HL-60 (cell line): ENCODE results near the gene R3HDM2.

ENCODE experiments used
- DNase-seq, 2 experiments: peaks; one replicate each; pipeline ENCODE4 v3.0.0-alpha.2; 2010 to 2020; ENCODE audit warnings: low read depth in 1 of 2, low spot score in 1 of 2
- H3K27ac ChIP-seq: fragments of 250-450 bp; sonication (Bioruptor Pico); replicated peaks from 2 replicates; pipeline ENCODE4 v1.5.1; 2020; ENCODE audit warnings: mild to moderate bottlenecking, moderate library complexity
- H3K27me3 ChIP-seq: fragments of 250-450 bp; sonication (Bioruptor Pico); 2 replicates; pipeline ENCODE4 v1.5.1; 2021; ENCODE audit warnings: mild to moderate bottlenecking, moderate library complexity; ENCODE audit not compliant: insufficient read depth, poor library complexity, severe bottlenecking
- H3K4me3 ChIP-seq: replicated peaks from 2 replicates; pipeline ENCODE4 v1.5.1; 2011; ENCODE audit warnings: mild to moderate bottlenecking, control low read depth, low read length; ENCODE audit not compliant: insufficient read depth
- GABPA ChIP-seq: IDR thresholded peaks from 2 replicates; pipeline ENCODE4 v1.6.1; 2012; ENCODE audit warnings: low read depth
- POLR2AphosphoS5 ChIP-seq: IDR thresholded peaks from 2 replicates; pipeline ENCODE4 v1.6.1; 2012; ENCODE audit warnings: low read depth
- REST ChIP-seq: IDR thresholded peaks from 2 replicates; pipeline ENCODE4 v1.6.1; 2012; ENCODE audit warnings: low read depth; ENCODE audit not compliant: insufficient replicate concordance
- SPI1 ChIP-seq: IDR thresholded peaks from 2 replicates; pipeline ENCODE4 v1.6.1; 2012; ENCODE audit warnings: low read depth, mild to moderate bottlenecking, borderline replicate concordance
- TF ChIP-seq, protein P1 (sequence below): IDR thresholded peaks from one replicate; pipeline ENCODE4 v1.5.1; 2011; ENCODE audit warnings: low read length, control low read depth, inconsistent platforms; ENCODE audit not compliant: insufficient read depth

The R3HDM2 gene

DNA sequence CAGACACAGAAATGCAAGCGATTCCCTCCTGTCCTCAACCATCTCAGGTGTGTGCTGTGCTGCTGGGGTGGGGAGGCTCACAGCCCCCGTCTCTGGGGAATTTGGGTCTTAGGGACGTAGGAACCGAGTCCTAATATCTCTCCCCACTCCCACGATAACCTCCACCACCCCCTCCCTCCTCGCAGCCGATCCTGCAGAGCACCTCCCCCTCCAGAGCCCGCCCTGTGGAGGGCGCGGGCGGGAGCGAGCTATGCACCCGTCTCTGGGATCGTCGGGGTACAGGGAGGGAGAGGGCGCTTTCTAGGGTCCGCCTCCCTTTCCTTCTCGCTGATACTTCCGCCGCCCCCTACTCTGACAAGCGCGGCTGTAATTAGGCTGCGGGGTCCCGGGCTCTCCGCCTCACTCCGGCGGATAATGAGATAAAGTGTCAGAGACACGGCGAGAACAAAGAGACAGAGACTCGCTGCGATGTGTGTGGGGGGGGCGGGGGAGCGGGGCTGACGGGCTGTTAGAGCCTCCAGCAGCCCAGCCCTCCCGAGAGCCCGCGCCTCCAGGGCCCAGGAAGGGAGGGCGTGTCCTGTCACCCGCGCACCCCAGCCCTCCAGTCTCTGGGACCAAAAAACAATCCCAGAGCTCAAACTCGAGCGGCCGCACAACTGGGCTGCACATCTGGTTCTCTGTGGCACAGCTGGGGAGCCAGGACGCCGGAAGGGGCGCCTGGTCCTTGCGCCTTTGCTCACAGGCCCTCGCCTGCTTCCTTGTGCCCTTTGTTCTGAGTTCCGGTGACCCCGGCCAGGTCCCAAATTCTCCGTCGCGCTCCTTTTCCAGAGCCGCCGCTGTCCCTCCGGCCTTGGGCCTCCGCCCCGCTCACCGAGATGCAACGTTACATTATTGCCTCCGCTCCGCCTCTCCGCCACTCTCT is 192.7 kb downstream of the R3HDM2 start:
- no peak for DNase-seq
- Histone ChIP-seq H3K4me3 (no peak overlapping the region), H3K27me3 (peaks cover 23% of the 10 kb centered on the region), H3K27ac (no peak overlapping the region)
- TF ChIP-seq GABPA (no peak), SPI1 (no peak), POLR2AphosphoS5 (no peak), REST (no peak)
- TF ChIP-seq, protein P1, sequence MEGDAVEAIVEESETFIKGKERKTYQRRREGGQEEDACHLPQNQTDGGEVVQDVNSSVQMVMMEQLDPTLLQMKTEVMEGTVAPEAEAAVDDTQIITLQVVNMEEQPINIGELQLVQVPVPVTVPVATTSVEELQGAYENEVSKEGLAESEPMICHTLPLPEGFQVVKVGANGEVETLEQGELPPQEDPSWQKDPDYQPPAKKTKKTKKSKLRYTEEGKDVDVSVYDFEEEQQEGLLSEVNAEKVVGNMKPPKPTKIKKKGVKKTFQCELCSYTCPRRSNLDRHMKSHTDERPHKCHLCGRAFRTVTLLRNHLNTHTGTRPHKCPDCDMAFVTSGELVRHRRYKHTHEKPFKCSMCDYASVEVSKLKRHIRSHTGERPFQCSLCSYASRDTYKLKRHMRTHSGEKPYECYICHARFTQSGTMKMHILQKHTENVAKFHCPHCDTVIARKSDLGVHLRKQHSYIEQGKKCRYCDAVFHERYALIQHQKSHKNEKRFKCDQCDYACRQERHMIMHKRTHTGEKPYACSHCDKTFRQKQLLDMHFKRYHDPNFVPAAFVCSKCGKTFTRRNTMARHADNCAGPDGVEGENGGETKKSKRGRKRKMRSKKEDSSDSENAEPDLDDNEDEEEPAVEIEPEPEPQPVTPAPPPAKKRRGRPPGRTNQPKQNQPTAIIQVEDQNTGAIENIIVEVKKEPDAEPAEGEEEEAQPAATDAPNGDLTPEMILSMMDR, result no peak

DNA sequence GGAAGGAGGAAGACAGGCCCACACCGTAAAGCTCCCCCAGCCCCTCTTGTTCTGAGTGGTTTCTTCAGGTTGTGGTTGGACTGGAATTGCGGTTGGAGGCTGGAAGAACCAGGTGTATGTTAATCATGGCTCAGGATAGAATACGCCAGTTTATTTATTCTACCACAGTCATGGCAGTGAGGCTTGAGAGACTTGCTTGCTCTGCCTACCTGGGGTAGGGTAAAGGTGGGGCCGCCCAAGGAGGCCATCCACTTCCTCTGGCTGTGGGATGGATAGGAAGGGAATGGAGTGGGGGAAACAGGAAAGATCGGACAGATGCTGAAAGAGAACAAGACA is 193.3 kb downstream of the R3HDM2 start:
- no peak for DNase-seq
- Histone ChIP-seq H3K4me3 (no peak overlapping the region), H3K27me3 (peaks cover 20% of the 10 kb centered on the region), H3K27ac (no peak overlapping the region)
- TF ChIP-seq SPI1 (no peak), GABPA (no peak), REST (no peak), POLR2AphosphoS5 (no peak)
- TF ChIP-seq, protein P1, result no peak

DNA sequence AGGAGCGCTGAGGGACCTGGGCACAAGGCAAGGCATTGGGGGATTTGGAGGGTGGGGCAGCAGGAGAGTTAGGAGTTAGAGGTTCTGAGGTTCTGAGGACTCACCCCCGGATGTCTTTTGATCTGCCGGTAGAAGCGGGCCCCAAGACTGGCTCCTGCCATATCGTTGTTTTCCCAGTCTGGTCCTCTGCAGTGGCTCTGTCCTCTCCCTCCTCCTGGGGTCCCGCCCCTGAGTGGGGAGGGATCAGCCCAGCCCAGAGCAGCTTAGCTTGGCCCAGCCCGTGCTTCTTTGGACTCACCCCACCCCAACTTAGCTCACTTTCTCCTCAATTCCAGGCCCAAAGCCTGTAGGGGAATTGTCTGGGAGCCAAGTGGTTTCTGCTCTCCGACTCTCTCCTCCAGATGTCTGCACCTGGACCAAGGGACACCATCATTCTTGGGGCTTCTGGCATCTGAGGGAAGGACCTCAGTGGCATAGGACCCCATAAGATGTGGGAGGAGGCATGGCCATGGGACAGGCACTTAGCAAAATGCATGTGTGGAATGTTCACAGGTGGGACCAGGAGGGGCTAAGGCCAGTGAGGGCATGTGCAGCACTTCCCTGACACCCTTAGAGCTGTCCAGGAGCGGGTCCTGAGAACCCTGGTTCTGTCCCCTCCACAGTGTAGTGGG is 193.8 kb downstream of the R3HDM2 start:
- Histone ChIP-seq H3K27ac (no peak overlapping the region), H3K4me3 (no peak overlapping the region), H3K27me3 (peaks cover 15% of the 10 kb centered on the region)
- TF ChIP-seq REST (peak; percentile 32), SPI1 (no peak)
- TF ChIP-seq, protein P1, result no peak
- no peak for DNase-seq
